Kasumi-1 (cell line): Measurements from ENCODE around the gene BMP10.

Experiments used
- DNase-seq, 2 experiments: peaks; one replicate each; lab custom pipeline; 2025; lab: John Stamatoyannopoulos, UW

Gene BMP10

DNA sequence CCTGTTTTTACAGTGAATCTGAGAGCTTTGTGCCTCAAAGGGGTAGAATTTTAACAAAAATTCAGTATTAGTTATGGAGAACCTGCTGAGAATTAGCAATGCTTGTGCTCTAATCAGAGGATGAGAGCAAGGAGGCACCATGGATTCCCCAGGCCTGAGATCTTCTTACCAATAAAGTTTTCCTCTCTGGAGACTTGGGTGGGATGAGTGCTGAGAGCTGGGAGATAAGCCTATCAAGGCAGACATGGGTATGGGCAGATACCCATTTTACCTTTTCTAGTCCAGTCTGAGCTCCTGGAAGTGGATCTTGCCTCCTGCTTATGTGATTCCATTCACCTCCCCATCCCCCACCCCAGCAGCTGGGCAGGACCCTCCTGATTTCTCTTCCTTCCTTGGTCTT is 53.9 kb downstream of the BMP10 start:
- DNase-seq: no peak
